Bronchial epithelial cell (primary cell): ENCODE data around the gene ATP2B2. TPM values are rescaled to one million over a fixed set of nuclear protein-coding genes. Genes with fewer than 3 reads are reported as not detected.

Experiments
- DNase-seq: peaks from one replicate; pipeline ENCODE4 v3.0.0-alpha.2; 2010; ENCODE audit warnings: low read depth
- FAIRE-seq: peaks from 2 replicates; lab custom pipeline; 2011; peaks lifted over from hg19 to GRCh38; lab: Jason Lieb, UNC
- H3K27me3 ChIP-seq: 2 replicates; pipeline ENCODE4 v1.5.1; 2011; ENCODE audit warnings: low read length; ENCODE audit not compliant: control insufficient read depth, insufficient read depth
- H3K36me3 ChIP-seq: 2 replicates; pipeline ENCODE4 v1.5.1; 2011; ENCODE audit warnings: low read length; ENCODE audit not compliant: control insufficient read depth, insufficient read depth
- H3K4me3 ChIP-seq: 2 replicates; pipeline ENCODE4 v1.5.1; 2011; ENCODE audit warnings: mild to moderate bottlenecking, low read depth, low read length, control low read depth
- total RNA-seq: library from RNA; depleted of rRNA; stranded (reverse); fragments of >200 nt; gene quantifications from 2 replicates; pipeline ENCODE4 v1.2.1, GENCODE V29; 2014
- TF ChIP-seq, protein P1 (sequence below): IDR thresholded peaks from 2 replicates; pipeline ENCODE4 v1.5.1; 2011; ENCODE audit warnings: mild to moderate bottlenecking, moderate library complexity, low read length, control low read depth, inconsistent platforms; ENCODE audit not compliant: insufficient read depth, severe bottlenecking

The ATP2B2 gene
- total RNA-seq, 1 donor from 2014 or later, result not detected

DNA sequence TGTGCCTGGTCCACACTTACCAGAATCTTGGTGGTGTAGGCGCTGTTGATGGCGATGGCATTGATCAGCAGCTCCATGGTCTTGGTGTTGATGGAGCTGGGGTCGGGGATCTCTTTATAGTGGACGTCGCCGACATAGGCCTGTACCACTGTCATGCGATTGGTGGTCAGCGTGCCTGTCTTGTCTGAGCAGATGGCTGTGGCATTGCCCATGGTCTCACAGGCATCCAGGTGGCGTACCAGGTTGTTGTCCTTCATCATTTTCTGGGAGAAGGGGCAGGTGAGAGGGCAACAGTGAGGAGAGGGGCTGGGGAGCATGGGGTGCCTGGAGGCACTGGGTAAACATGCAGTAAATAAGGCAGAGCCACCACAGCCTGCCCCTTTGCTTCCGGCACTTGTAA lies 133.6 kb downstream of the ATP2B2 start:
- Histone ChIP-seq H3K4me3 (no peak overlapping the region), H3K27me3 (peaks cover 4% of the 10 kb centered on the region), H3K36me3 (no peaks in the 10 kb centered on the region)
- DNase-seq (no peak), FAIRE-seq (peak; percentile 18)
- TF ChIP-seq, protein P1, sequence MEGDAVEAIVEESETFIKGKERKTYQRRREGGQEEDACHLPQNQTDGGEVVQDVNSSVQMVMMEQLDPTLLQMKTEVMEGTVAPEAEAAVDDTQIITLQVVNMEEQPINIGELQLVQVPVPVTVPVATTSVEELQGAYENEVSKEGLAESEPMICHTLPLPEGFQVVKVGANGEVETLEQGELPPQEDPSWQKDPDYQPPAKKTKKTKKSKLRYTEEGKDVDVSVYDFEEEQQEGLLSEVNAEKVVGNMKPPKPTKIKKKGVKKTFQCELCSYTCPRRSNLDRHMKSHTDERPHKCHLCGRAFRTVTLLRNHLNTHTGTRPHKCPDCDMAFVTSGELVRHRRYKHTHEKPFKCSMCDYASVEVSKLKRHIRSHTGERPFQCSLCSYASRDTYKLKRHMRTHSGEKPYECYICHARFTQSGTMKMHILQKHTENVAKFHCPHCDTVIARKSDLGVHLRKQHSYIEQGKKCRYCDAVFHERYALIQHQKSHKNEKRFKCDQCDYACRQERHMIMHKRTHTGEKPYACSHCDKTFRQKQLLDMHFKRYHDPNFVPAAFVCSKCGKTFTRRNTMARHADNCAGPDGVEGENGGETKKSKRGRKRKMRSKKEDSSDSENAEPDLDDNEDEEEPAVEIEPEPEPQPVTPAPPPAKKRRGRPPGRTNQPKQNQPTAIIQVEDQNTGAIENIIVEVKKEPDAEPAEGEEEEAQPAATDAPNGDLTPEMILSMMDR, result no peak

DNA sequence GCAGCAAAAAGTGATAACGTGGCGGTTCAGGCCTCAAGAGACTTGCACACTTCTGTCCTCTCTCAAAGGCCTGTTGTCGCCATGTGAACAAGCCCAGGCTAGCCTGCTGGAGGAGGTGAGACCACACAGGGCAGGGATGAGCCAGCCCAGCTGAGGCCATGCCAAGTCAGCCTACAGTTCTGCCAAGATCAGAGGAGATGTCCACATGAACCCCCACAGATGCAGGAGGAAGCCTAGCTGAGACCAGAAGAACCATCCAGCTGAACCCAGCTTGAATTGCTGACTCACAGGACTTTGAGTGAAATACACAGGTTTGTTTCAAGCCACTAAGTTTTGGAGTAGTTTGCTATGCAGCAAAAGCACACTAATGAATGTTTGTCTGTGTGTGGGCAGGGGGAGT lies 134.2 kb downstream of the ATP2B2 start:
- no peak overlapping the region for H3K4me3 ChIP-seq
- no peaks in the 10 kb centered on the region for H3K36me3 ChIP-seq
- FAIRE-seq (no peak), DNase-seq (peak; percentile 47)
- H3K27me3 ChIP-seq, result no peaks in the 10 kb centered on the region
- TF ChIP-seq, protein P1, result no peak

DNA sequence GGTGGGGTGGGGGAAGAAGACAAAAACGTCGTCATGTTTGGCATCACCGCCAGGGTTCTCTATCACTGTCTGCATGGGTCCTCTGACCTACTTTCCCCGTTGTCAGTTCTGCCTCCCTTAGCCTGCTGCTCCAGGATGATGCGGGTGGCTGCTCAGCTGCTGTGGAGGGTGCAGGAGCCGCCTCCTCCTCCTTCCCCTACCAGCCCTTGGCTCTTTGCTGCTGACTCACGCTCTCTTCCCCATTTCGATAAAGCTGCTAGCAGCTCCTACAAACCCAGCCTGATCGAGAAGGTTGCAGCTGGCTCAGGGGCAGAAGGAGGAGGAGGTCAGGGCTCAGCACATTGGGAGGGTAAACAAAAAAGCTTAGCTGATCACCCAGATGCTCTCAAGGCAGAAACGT lies 135.0 kb downstream of the ATP2B2 start:
- TF ChIP-seq, protein P1, result no peak
- FAIRE-seq (no peak), DNase-seq (peak; percentile 7)
- Histone ChIP-seq H3K36me3 (no peaks in the 10 kb centered on the region), H3K27me3 (no peaks in the 10 kb centered on the region), H3K4me3 (no peak overlapping the region)

DNA sequence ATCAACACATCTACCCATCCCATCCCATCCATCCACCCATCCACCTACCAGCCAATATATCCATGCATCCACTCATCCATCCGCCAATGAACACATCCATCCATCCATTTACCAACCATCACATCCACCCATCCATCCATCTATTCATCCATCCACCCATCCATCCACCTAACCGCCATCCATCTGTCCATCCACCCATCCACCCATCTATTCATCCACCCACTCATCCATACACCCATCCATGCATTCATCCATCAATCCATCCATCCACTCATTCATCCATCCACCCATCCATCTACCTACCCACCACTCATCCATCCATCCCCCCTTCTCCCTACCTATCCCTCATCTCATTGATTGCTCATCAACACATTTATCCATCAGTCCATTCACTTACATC lies 136.9 kb downstream of the ATP2B2 start:
- TF ChIP-seq, protein P1, result no peak
- DNase-seq (no peak), FAIRE-seq (no peak)
- Histone ChIP-seq H3K36me3 (no peaks in the 10 kb centered on the region), H3K4me3 (no peak overlapping the region), H3K27me3 (no peaks in the 10 kb centered on the region)

DNA sequence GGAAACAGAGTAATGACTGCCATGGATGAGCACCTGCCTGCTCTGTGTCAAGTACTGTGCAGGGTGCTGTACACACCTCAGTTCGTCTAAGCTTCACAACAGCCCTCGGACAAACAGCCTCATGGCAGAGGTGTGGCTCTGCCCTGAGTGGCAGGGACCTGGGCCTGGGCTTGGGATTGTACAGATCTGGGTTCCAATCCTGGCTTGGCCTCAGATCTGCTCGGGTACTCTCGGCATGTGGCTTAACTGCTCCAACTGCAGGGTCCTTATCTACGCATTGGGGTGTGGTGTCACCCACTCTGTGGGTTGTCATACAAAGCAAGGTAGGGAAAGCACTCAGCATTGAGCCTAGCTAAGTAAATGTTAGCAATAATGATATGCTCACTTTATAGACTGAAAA lies 137.9 kb downstream of the ATP2B2 start:
- peak; percentile 82 for FAIRE-seq
- no peak overlapping the region for H3K4me3 ChIP-seq
- no peaks in the 10 kb centered on the region for H3K36me3 ChIP-seq
- no peak for DNase-seq
- H3K27me3 ChIP-seq, result no peaks in the 10 kb centered on the region
- TF ChIP-seq, protein P1, result no peak

DNA sequence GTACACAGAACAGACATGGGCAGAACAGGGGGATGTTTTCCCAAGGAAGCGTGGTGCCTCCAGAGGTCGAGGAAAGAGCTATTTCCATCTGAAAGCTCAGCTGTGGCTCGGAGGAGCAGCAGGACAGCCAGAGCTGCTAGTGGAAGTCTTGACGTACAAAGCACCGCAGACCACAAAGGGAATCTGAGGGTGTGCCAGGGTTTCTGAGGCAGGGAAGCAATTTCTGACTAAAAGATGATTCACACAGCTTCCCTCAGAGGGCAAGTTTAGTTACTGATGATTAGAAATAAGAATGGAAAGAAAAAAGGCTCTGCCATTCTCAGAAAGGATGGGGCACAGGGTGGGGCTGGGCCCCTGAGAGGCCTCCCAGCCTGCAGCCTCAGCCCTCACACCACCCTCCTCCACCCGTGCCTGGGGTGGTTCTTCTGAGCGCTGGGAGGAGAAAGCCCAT lies 138.7 kb downstream of the ATP2B2 start:
- FAIRE-seq, result peak; percentile 95
- TF ChIP-seq, protein P1, result no peak
- Histone ChIP-seq H3K27me3 (no peaks in the 10 kb centered on the region), H3K4me3 (no peak overlapping the region), H3K36me3 (no peaks in the 10 kb centered on the region)
- DNase-seq, result peak; percentile 96
